Fibroblast of skin of right quadriceps (primary cell): Measurements from ENCODE around the gene ACVR1B.

Experiments used
- DNase-seq: peaks from one replicate; pipeline ENCODE4 v3.0.0-alpha.2; 2013

Gene ACVR1B

DNA sequence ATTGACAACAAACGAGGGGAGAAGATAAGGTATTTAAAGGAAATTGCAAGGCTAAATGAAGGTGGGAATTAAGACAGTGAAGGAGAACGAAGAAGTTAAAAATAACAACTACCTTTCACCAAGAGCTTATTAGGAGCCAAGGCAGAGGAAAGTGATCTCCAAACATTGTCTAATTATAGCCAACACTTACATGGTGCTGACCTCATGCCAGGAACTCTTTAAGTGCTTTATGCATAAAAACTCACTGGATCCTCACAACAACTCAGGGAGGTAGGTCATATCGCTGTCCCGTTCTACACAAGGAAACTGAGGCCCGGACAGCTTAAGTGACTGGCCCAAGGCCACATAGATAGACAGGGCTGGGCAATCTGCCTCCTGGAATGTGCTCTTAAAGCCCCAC lies 74.8 kb downstream of the ACVR1B start:
- no peak for DNase-seq

DNA sequence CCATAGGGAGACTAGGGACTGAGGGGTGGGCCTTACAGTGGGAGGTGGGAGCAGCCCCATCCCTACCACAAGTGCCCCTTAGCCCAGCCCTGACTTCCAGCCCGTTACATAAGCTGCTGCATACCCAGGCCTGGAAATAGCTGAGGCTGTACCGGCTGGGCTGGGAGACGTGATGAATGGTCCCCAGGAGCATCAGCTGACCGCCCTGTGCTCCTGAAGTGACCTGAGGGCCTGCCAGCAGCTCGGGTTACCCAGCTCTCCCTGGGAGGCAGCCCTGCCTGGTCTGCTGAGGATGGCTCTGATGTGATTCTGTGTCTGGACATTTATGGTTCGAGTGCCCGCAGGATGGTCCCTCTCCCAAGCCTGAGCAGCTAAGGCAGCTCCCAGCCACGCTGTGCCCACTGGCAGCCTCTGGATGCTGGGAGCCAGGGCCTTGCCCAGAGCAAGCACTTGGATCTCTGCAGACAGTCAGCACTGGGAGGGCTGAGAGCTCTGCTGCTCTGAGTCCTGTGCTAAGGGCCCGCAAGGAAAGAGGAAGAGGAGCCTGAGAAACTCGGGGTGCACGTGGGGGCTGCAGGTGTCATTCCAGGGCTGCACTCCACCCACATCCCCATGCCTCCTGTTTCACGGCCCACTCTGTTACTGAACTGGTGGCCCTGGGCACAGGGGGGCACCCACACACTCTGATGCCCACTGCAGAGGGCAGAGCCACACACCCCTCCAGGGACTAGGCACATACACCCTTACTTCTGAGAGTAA lies 75.8 kb downstream of the ACVR1B start:
- DNase-seq = no peak

- no peak for DNase-seq
These were observed 78.2 kb downstream of the ACVR1B start for GRCh38 chr12:52029685-52030084.

GRCh38 chr12:52032446-52032803 lies 80.9 kb downstream of the ACVR1B start:
- DNase-seq = peak; percentile 59

DNA sequence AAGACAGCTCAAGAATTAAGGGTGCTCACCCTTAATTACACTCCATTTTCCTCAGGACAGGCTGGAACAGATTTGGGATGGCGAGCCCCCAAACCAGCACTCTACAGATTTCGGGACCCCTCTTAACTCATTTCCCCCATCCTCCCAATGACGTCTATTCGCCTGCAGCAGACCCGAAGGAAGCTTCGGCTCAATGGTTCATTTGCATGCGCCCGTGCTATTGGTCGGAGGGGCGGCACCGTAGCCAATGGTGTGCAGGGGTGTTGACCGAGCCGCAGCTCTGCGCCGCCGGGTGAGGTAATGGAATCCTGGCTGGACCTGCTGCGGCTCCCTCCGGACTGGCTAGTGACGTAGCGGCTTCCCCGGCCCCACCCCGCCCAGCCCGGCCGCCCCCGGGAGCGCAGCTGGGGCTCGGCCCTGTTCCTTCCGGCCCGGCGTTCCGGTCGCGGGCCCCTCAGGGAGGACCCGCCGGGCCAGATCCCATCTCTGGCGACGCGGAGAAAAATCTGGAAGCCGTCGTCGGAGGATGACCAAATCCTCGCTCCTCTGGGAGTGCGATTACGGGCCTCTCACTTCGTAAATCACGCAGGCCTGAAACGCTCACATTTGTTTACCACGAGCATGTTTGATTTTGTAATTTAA lies 81.4 kb downstream of the ACVR1B start:
- peak; percentile 96 for DNase-seq

DNA sequence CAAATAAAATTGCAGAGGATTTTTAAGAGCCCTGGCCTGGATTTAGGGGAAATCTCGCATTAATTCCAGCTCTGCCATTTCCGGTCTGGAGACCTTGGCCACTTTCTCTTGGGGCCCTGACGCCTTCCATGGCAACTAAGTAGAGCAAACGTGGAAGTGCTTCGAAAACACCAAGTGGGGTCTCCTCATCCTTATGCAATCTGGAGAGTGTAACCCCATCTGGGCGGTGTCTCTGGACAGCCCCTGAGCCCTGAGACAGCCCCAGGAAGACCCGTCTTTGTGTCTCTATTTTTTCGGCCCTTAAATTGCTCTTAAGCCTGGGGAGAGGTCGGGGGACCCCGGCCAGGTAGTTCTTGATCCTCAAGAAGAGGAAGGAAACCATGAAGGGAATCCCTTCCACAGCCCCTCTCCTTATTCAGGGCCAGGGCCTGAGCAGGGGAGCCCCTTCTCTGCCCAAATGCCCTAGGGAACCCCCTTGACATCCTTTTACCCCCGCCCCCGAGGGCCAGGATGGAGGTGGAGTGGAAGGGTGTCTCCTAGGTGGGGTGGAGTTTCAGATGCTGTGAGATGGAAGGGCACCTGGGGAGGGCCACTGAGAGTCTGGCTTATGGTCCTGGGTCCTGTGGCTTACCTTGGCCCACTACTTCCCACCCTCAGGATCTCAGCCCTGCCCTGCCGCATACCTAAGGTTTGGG lies 82.1 kb downstream of the ACVR1B start:
- no peak for DNase-seq

GRCh38 chr12:52035190-52035589 lies 83.7 kb downstream of the ACVR1B start:
- no peak for DNase-seq

GRCh38 chr12:52035926-52036325 lies 84.4 kb downstream of the ACVR1B start:
- DNase-seq = no peak

GRCh38 chr12:52036587-52037171 lies 85.2 kb downstream of the ACVR1B start:
- DNase-seq = peak; percentile 84

- DNase-seq = peak; percentile 49
These were observed 85.9 kb downstream of the ACVR1B start for GRCh38 chr12:52037248-52037861.

DNA sequence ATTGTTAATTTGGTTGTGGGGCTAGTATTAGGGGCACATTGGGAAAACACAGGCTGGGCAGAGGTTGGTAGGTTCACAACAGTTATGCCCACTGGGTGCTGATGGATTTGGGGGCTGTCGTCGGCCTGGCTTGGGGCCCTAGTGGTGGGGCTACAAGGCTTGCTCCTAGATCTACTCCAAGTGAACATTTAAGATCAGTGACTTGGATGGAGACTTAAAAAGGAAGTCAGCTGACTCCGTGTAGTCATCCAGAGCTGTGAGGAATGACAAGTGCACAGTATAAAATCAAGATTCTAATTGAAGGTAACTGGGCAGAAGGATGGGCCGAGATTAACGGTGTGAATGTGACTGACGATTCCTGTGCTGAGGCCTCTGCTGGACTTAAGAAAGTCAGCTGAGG lies 86.9 kb downstream of the ACVR1B start:
- no peak for DNase-seq

- DNase-seq = no peak
These were observed 89.5 kb downstream of the ACVR1B start for GRCh38 chr12:52041035-52041434.

GRCh38 chr12:52041695-52042123 lies 90.2 kb downstream of the ACVR1B start:
- no peak for DNase-seq

DNA sequence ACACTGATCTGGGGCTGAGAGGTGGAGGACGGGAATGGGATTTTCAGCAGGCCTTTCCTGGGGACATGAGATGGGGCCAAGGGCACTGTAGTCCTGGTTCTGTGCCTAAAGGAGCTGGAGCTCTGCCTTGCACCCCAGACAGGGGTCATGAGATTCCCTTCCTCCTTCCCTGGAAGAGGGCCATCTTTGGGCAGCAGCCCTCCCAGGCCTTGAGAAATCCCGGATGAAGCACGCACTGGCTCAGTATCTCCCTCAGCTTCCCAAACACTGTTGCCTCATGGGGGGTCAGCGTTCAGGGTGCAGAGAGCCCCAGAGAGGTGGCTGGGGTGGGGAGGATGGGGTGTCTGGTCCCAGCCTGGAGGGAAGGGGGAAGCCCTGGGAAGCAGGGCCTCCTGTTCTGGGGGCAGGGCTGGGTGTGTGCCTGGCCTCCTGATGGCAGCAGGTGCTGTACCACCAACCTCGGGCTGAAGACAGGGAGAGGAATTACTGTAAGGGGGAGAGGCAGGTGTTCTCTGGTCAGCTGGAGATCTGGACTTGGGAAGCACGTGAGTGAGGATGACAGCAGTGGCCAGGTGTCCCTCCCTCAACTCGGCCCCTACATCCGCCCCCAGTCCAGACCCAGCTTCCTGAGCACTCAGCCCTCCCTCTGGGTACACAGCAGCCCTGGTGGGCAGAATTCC lies 91.3 kb downstream of the ACVR1B start:
- DNase-seq = no peak

- DNase-seq = no peak
These were observed 92.1 kb downstream of the ACVR1B start for GRCh38 chr12:52043386-52044212.

DNA sequence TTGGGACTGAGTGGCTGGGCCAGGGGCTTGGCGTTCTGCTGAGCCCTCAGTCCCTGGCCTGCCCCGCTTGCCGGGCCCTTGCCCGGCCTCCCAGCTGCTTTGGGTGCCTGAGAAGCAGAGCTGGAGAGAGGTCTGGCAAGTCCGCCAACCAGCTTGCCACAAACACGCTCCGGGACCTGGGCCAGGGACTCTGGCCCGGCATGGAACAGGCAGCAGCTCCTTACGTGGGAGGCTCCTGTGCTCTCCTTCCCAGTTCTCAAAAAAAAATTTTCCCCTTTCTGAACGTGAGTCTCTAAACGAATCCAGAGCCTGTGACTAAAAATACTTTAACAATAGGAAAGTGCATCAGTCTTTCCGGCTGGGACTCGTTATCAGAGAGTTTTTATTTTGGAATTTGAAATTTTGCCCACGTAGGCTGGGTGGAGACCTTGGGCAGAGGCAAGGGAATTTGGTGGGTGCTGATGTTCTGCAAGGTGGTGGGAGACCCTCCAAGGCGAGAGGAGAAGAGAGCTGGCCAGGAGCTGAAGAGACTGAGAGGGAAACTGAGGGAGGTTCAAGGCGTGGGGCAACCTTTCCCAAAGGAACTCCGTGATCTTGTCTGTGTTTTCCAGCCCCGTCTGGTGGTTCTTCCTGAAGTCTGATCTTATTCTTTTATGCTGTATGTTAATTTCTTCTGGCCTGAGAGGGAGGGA lies 92.9 kb downstream of the ACVR1B start:
- peak; percentile 71 for DNase-seq

GRCh38 chr12:52045794-52046199 lies 94.3 kb downstream of the ACVR1B start:
- DNase-seq = no peak
